ENCODE results near the gene NECAB3.

The NECAB3 gene

GRCh38 chr20:33664085-33664761, 10.0 kb downstream of the NECAB3 start:
- H3K4me3 ChIP-seq (ENCODE audit: low read length): peak overlapping the region; percentile 62
- H3K9ac ChIP-seq (ENCODE audit: low read length): peak overlapping the region; percentile 86
- no peaks in the 10 kb centered on the region for H3K27me3 ChIP-seq (ENCODE audit: control insufficient read depth, insufficient read depth, low read length)
- peaks cover 31% of the 10 kb centered on the region for H3K4me1 ChIP-seq (ENCODE audit: control insufficient read depth, insufficient read depth, low read length)
- no peaks in the 10 kb centered on the region for H3K36me3 ChIP-seq (ENCODE audit: control insufficient read depth, insufficient read depth, low read length)
- no peaks in the 10 kb centered on the region for H3K9me3 ChIP-seq (ENCODE audit: control insufficient read depth, low read length)

- no peaks in the 10 kb centered on the region for H3K27me3 ChIP-seq (ENCODE audit: control insufficient read depth, insufficient read depth, low read length)
- peaks cover 31% of the 10 kb centered on the region for H3K4me1 ChIP-seq (ENCODE audit: control insufficient read depth, insufficient read depth, low read length)
- H3K9me3 ChIP-seq (ENCODE audit: control insufficient read depth, low read length): no peaks in the 10 kb centered on the region
- peak overlapping the region; percentile 86 for H3K9ac ChIP-seq (ENCODE audit: low read length)
- H3K36me3 ChIP-seq (ENCODE audit: control insufficient read depth, insufficient read depth, low read length): no peaks in the 10 kb centered on the region
- peak overlapping the region; percentile 62 for H3K4me3 ChIP-seq (ENCODE audit: low read length)
Measured at GRCh38 chr20:33663161-33664084, 10.8 kb downstream of the NECAB3 start.

DNA sequence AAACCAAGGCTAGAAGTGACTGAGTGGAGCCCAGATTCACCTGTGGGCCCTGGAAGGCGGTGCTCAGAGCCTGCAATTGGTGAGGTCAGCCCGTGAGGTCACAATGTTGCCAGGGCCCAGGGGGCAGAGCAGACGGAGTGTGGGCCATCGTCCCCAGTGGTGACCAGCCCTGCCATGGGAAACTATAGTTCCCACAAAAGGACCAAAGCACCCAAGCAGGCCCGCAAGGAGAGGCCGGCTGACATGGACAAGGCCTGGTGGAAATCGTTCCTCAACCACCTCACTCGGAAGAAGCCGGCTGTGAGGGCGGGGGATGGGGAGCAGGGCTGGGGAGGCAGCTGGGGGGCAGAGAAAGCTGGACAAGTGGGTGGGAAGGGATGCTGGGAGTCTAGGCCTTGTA, 12.1 kb downstream of the NECAB3 start, which contains the start of gene C20orf144:
TSS of gene C20orf144 (plus strand) at position 156 of the 400 bp plus-strand sequence. CDS start at position 175, 19 bp downstream.
- Histone ChIP-seq H3K27me3 (ENCODE audit: control insufficient read depth, insufficient read depth, low read length) (no peaks in the 10 kb centered on the region), H3K36me3 (ENCODE audit: control insufficient read depth, insufficient read depth, low read length) (no peaks in the 10 kb centered on the region), H3K9ac (ENCODE audit: low read length) (peak within 1 kb of the TSS; percentile 86), H3K9me3 (ENCODE audit: control insufficient read depth, low read length) (no peaks in the 10 kb centered on the region), H3K4me1 (ENCODE audit: control insufficient read depth, insufficient read depth, low read length) (peaks cover 26% of the 10 kb centered on the region), H3K4me3 (ENCODE audit: low read length) (peak within 1 kb of the TSS; percentile 62)

- H3K27me3 ChIP-seq (ENCODE audit: control insufficient read depth, insufficient read depth, low read length): no peaks in the 10 kb centered on the region
- H3K4me3 ChIP-seq (ENCODE audit: low read length): no peak overlapping the region
- H3K9ac ChIP-seq (ENCODE audit: low read length): no peak overlapping the region
- no peaks in the 10 kb centered on the region for H3K9me3 ChIP-seq (ENCODE audit: control insufficient read depth, low read length)
- peaks cover 27% of the 10 kb centered on the region for H3K4me1 ChIP-seq (ENCODE audit: control insufficient read depth, insufficient read depth, low read length)
- no peaks in the 10 kb centered on the region for H3K36me3 ChIP-seq (ENCODE audit: control insufficient read depth, insufficient read depth, low read length)
Measured at GRCh38 chr20:33660685-33661058, 13.6 kb downstream of the NECAB3 start.

GRCh38 chr20:33660035-33660684, 14.1 kb downstream of the NECAB3 start:
- Histone ChIP-seq H3K4me3 (ENCODE audit: low read length) (no peak overlapping the region), H3K9ac (ENCODE audit: low read length) (no peak overlapping the region), H3K36me3 (ENCODE audit: control insufficient read depth, insufficient read depth, low read length) (no peaks in the 10 kb centered on the region), H3K27me3 (ENCODE audit: control insufficient read depth, insufficient read depth, low read length) (no peaks in the 10 kb centered on the region), H3K4me1 (ENCODE audit: control insufficient read depth, insufficient read depth, low read length) (peaks cover 28% of the 10 kb centered on the region), H3K9me3 (ENCODE audit: control insufficient read depth, low read length) (no peaks in the 10 kb centered on the region)

DNA sequence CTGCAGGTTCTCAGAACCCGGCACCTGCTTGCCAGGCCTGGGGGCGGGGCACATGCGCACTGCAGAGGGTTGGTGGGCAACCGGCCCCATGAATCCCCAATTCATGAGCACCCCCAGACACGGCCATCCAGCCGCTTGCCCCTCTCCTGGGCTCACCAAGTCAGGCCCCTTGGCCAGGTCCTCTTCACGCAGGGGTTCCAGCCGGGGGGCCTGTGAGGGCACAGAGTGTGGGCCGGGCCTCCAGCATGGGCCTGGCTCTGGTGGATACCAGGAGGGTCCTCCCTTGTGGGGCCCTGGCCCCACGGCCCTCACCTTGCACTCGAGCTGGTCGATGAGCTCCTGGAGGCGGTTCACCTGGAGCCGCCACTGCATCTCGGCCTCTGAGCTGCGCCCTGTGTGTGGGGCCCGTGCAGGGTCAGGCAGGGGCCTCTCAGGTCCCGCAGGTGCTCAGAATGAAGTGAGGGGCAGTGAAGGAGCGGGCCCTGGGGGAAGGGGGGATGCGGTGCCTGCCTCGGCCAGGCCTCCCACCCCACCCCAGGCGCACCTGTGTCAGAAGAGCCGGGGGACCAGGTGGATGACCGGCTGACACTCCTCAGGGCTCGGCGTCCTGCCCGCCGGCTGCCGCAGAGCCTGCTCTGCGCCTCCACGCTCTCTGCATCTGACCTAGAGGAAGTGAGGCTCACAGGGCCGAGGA, 14.7 kb downstream of the NECAB3 start:
- Histone ChIP-seq H3K4me1 (ENCODE audit: control insufficient read depth, insufficient read depth, low read length) (peaks cover 34% of the 10 kb centered on the region), H3K4me3 (ENCODE audit: low read length) (no peak overlapping the region), H3K9me3 (ENCODE audit: control insufficient read depth, low read length) (no peaks in the 10 kb centered on the region), H3K36me3 (ENCODE audit: control insufficient read depth, insufficient read depth, low read length) (no peaks in the 10 kb centered on the region), H3K9ac (ENCODE audit: low read length) (no peak overlapping the region), H3K27me3 (ENCODE audit: control insufficient read depth, insufficient read depth, low read length) (no peaks in the 10 kb centered on the region)

DNA sequence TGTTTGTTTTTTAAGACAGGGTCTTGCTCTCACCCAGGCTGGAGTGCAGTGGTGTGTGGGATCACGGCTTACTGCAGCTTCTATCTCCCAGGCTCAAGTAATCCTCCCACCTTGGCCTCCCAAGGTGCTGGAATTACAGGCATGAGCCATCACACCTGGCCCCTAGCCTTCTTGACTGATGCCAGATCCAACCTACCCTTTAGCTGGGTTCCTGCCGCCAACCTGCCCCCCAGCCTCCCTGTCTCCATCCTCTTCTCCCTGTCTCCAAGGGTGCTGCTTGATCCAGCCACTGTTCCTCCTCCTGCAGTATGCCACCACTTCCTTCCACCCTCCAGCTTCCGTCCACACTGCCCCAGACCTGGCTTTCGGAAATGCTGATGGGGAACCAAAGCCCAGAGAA, 15.3 kb downstream of the NECAB3 start:
- Histone ChIP-seq H3K27me3 (ENCODE audit: control insufficient read depth, insufficient read depth, low read length) (no peaks in the 10 kb centered on the region), H3K9me3 (ENCODE audit: control insufficient read depth, low read length) (no peaks in the 10 kb centered on the region), H3K36me3 (ENCODE audit: control insufficient read depth, insufficient read depth, low read length) (no peaks in the 10 kb centered on the region), H3K4me1 (ENCODE audit: control insufficient read depth, insufficient read depth, low read length) (peaks cover 34% of the 10 kb centered on the region), H3K4me3 (ENCODE audit: low read length) (no peak overlapping the region), H3K9ac (ENCODE audit: low read length) (no peak overlapping the region)

DNA sequence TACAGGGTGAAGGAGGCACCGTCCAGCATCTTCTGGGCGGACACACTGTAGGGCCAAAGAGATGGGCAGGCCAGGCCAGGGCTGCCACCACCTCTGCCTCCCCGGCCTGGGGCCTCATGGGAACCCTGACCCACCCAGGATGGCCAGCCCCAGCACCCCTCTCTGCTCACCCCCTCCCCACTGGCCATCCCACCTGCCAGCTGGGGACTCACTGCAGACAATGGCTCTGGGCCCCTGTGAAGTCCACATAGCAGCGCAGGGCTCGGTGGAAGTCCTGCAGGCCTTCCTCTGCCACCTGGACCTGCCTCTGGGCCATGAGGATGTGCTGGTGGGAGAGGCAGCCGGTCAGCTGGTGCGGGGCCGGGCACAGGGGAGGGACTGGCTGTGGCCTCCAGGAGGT, 15.7 kb downstream of the NECAB3 start:
- no peak overlapping the region for H3K4me3 ChIP-seq (ENCODE audit: low read length)
- H3K9me3 ChIP-seq (ENCODE audit: control insufficient read depth, low read length): no peaks in the 10 kb centered on the region
- no peaks in the 10 kb centered on the region for H3K36me3 ChIP-seq (ENCODE audit: control insufficient read depth, insufficient read depth, low read length)
- peaks cover 37% of the 10 kb centered on the region for H3K4me1 ChIP-seq (ENCODE audit: control insufficient read depth, insufficient read depth, low read length)
- no peaks in the 10 kb centered on the region for H3K27me3 ChIP-seq (ENCODE audit: control insufficient read depth, insufficient read depth, low read length)
- no peak overlapping the region for H3K9ac ChIP-seq (ENCODE audit: low read length)

GRCh38 chr20:33657704-33658095, 16.5 kb downstream of the NECAB3 start:
- Histone ChIP-seq H3K9me3 (ENCODE audit: control insufficient read depth, low read length) (no peaks in the 10 kb centered on the region), H3K36me3 (ENCODE audit: control insufficient read depth, insufficient read depth, low read length) (no peaks in the 10 kb centered on the region), H3K4me3 (ENCODE audit: low read length) (no peak overlapping the region), H3K4me1 (ENCODE audit: control insufficient read depth, insufficient read depth, low read length) (peaks cover 39% of the 10 kb centered on the region), H3K9ac (ENCODE audit: low read length) (no peak overlapping the region), H3K27me3 (ENCODE audit: control insufficient read depth, insufficient read depth, low read length) (no peaks in the 10 kb centered on the region)

DNA sequence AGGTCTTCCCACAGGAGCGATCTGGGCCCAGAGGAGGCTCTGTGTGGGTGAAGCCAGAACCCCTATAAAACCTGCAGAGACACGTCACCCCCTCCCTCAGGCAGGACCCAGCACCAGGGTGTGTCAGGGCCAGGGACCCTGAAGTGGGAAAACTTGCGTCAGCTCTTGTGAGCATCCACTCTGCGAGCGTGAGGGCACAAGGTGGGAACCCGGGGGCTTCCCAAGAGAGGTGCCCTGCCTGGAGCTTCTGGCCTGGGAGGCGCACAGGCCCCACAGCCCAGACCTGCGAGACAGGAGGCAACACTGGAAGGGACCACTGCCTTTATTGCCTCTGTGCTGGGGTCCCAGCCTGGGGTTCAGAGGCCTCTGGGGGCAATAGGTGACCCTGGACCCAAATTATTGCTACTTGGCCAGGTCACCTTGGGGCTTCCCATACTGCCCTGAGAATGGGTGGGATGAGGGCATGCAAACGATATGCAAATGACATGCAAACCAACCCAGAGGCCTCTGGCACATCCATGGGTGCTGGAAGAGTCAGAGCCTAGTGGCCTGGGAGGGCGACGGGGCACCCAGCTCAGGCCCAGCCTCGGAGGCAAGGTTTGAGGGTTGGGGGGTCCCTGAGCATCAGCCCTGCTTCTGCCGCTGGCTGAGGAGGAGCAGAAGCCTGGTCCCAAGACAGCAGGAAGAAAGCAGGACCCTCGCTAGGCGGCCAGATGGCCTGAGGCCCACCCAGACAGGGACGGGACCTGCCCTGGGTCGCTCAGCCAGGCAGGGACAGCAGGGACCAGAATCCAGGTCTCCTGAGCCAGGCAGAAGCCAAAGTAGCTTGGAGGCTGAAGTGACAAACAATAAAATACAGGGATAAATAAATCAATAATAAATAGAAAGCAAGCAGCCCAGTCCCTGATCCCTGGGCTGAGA, 17.2 kb downstream of the NECAB3 start:
- H3K4me3 ChIP-seq (ENCODE audit: low read length): no peak overlapping the region
- no peaks in the 10 kb centered on the region for H3K9me3 ChIP-seq (ENCODE audit: control insufficient read depth, low read length)
- H3K27me3 ChIP-seq (ENCODE audit: control insufficient read depth, insufficient read depth, low read length): no peaks in the 10 kb centered on the region
- no peak overlapping the region for H3K9ac ChIP-seq (ENCODE audit: low read length)
- no peaks in the 10 kb centered on the region for H3K36me3 ChIP-seq (ENCODE audit: control insufficient read depth, insufficient read depth, low read length)
- H3K4me1 ChIP-seq (ENCODE audit: control insufficient read depth, insufficient read depth, low read length): peaks cover 41% of the 10 kb centered on the region
